Keratinocyte (primary cell): Measurements from ENCODE around the gene ATAD3A. TPM values are rescaled to one million over a fixed set of nuclear protein-coding genes. Genes with fewer than 3 reads are reported as not detected.

Experiments used
- DNase-seq: peaks from one replicate; pipeline ENCODE4 v3.0.0-alpha.2; 2011; ENCODE audit warnings: low read depth, missing footprints, low spot score
- FAIRE-seq: peaks from 2 replicates; lab custom pipeline; 2011; peaks lifted over from hg19 to GRCh38; lab: Jason Lieb, UNC
- H2AFZ ChIP-seq: 2 replicates; pipeline ENCODE4 v1.6.0; 2012; ENCODE audit warnings: low read length, control low read depth, inconsistent platforms; ENCODE audit not compliant: control insufficient read depth
- H3K27ac ChIP-seq: 2 replicates; pipeline ENCODE4 v1.5.1; 2011; ENCODE audit warnings: low read length; ENCODE audit not compliant: control insufficient read depth, insufficient read depth
- H3K27me3 ChIP-seq: 3 replicates; pipeline ENCODE4 v1.6.0; 2011; ENCODE audit warnings: low read length; ENCODE audit not compliant: control insufficient read depth, insufficient read depth; ENCODE audit errors: extremely low read depth
- H3K36me3 ChIP-seq, 2 experiments: 2 replicates in 1 of 2; 3 replicates in 1 of 2; pipeline ENCODE4 v1.5.1; 2011; ENCODE audit warnings: low read length in 2 of 2, mild to moderate bottlenecking in 1 of 2; ENCODE audit not compliant: control insufficient read depth in 2 of 2, insufficient read depth in 2 of 2; ENCODE audit errors: extremely low read depth in 1 of 2
- H3K4me1 ChIP-seq: 3 replicates; pipeline ENCODE4 v1.5.1; 2011; ENCODE audit warnings: low read length; ENCODE audit not compliant: control insufficient read depth, insufficient read depth; ENCODE audit errors: extremely low read depth
- H3K4me2 ChIP-seq: 3 replicates; pipeline ENCODE4 v1.6.0; 2011; ENCODE audit warnings: low read depth, low read length; ENCODE audit not compliant: control insufficient read depth, insufficient read depth; ENCODE audit errors: extremely low read depth
- H3K4me3 ChIP-seq, 3 experiments: fragments of 200-600 bp in 1 of 3; sonication (generic) in 1 of 3; 2 replicates in 2 of 3; 3 replicates in 1 of 3; pipeline ENCODE4 v1.5.1; 2011 to 2016; ENCODE audit warnings: low read length in 3 of 3, mild to moderate bottlenecking in 3 of 3, control low read depth in 2 of 3, inconsistent platforms in 1 of 3, low read depth in 1 of 3, mixed read lengths in 1 of 3, mixed run types in 1 of 3, moderate library complexity in 1 of 3; ENCODE audit not compliant: control insufficient read depth in 2 of 3, insufficient read depth in 2 of 3; ENCODE audit errors: extremely low read depth in 1 of 3
- H3K79me2 ChIP-seq: 2 replicates; pipeline ENCODE4 v1.6.0; 2012; ENCODE audit warnings: low read length; ENCODE audit not compliant: control insufficient read depth, insufficient read depth
- H3K9ac ChIP-seq: 3 replicates; pipeline ENCODE4 v1.6.0; 2011; ENCODE audit warnings: low read length; ENCODE audit not compliant: control insufficient read depth, insufficient read depth; ENCODE audit errors: extremely low read depth
- H3K9me1 ChIP-seq: 3 replicates; pipeline ENCODE4 v1.6.0; 2011; ENCODE audit warnings: low read length; ENCODE audit not compliant: control insufficient read depth, insufficient read depth; ENCODE audit errors: extremely low read depth
- H3K9me3 ChIP-seq: 2 replicates; pipeline ENCODE4 v1.5.1; 2012; ENCODE audit warnings: low read depth, low read length; ENCODE audit not compliant: control insufficient read depth
- H4K20me1 ChIP-seq: 3 replicates; pipeline ENCODE4 v1.6.0; 2011; ENCODE audit warnings: low read length; ENCODE audit not compliant: control insufficient read depth, insufficient read depth; ENCODE audit errors: extremely low read depth
- CTCF ChIP-seq, 3 experiments: IDR thresholded peaks in 1 of 3; conservative IDR thresholded peaks in 1 of 3; optimal IDR thresholded peaks in 1 of 3; 2 replicates in 2 of 3; 3 replicates in 1 of 3; pipeline versions ENCODE3 to v1.5.1; 2011; ENCODE audit warnings: low read length in 3 of 3, mild to moderate bottlenecking in 3 of 3, moderate library complexity in 2 of 3, control low read depth in 1 of 3, inconsistent platforms in 1 of 3; ENCODE audit not compliant: insufficient read depth in 2 of 3; ENCODE audit errors: extremely low read depth in 1 of 3
- EZH2 ChIP-seq: IDR thresholded peaks from one replicate; pipeline ENCODE4 v1.6.1; 2012; ENCODE audit warnings: inconsistent platforms, mild to moderate bottlenecking, low read length, moderate library complexity
- dilution Hi-C: fragments of 300-500 bp; cut with MboI; formaldehyde crosslinking; loops from one replicate; pipeline ENCODE4 v1.7.0; 2020; ENCODE audit warnings: low sequenced_read_pairs; ENCODE audit not compliant: extremely low pct_ligation_motif_present
- polyA plus RNA-seq, 5 experiments: library from polyadenylated mRNA; depleted of rRNA in 3 of 5; stranded (reverse) in 3 of 5; stranded (forward) in 1 of 5; unstranded in 1 of 5; fragments of >200 nt; gene quantifications; 1 replicate in 1 of 5; 2 replicates in 3 of 5; 3 replicates in 1 of 5; pipeline versions ENCODE4 v1.2.1 to v1.2.3, GENCODE V29; 2011 to 2012; ENCODE audit warnings: missing spikeins in 2 of 5, low read depth in 1 of 5, low replicate concordance in 1 of 5

The ATAD3A gene
- polyA plus RNA-seq, 1 donor (not counting 4 experiments of a cell fraction or from before 2014, with no cell fraction given) = 19.9 TPM

DNA sequence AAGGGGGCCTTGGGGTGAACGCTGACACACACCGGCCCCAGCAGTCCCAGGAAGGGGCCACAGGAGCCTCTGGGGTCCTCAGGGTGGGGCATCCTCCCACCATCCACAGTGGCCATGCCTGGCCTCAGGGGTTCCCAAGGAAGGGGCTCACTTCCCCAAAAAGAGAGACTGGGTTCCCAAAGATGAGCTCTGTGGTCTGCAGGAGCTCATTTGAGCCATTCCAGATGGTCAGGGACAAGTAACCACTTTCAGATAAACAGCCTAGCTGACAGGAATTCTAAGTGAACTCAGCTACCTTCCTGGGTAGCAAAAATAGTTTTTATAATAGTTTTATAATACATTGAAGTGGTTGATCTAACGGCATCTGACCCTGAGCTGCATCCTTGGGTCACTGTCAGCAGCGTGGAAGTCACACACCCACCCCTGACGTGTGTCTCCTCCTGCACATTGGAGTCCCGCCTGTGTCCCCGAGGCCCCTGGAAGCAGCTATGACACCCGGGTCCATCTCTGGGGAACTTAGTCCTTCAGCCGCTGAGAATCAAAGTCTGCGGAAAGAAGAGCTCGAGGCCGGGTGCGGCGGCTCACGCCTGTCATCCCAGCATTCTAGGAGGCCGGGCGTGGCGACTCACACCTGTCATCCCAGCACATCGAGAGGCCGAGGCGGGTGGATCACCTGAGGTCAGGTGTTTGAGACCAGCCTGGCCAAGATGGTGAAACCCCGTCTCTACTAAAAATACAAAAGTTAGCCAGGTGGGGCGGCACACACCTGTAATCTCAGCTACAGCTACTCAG lies 34.2 kb downstream of the ATAD3A start:
- TF ChIP-seq EZH2 (no peak), CTCF (optimal IDR thresholded peaks at IDR 0.05 in 1 of 3, IDR thresholded peaks at IDR 0.05 in 1 of 3, conservative IDR thresholded peaks at IDR 0.05 in 1 of 3; ENCODE audit: extremely low read depth in 1 of 3, insufficient read depth in 2 of 3, low read length in 3 of 3) (no peak)
- H3K4me3 ChIP-seq = no peak overlapping the region
- H3K79me2 ChIP-seq = peaks cover 14% of the 10 kb centered on the region
- no peak overlapping the region for H2AFZ ChIP-seq
- no peaks in the 10 kb centered on the region for H3K9me3 ChIP-seq
- no peak overlapping the region for H3K9ac ChIP-seq
- H3K27me3 ChIP-seq = no peaks in the 10 kb centered on the region
- no peak overlapping the region for H3K4me2 ChIP-seq
- H4K20me1 ChIP-seq = peaks cover 6% of the 10 kb centered on the region
- H3K27ac ChIP-seq = no peak overlapping the region
- no peak for FAIRE-seq
- no peak for DNase-seq
- dilution Hi-C loops = no loop called here
- H3K4me1 ChIP-seq = no peaks in the 10 kb centered on the region
- H3K36me3 ChIP-seq = peaks cover 9 to 35% of the 10 kb centered on the region in 2 experiments
- no peaks in the 10 kb centered on the region for H3K9me1 ChIP-seq

GRCh38 chr1:1547011-1547410 lies 35.0 kb downstream of the ATAD3A start:
- FAIRE-seq (no peak), DNase-seq (no peak)
- peaks cover 10% of the 10 kb centered on the region for H4K20me1 ChIP-seq
- no peaks in the 10 kb centered on the region for H3K9me1 ChIP-seq
- no peak overlapping the region for H3K4me2 ChIP-seq
- TF ChIP-seq CTCF (optimal IDR thresholded peaks at IDR 0.05 in 1 of 3, IDR thresholded peaks at IDR 0.05 in 1 of 3, conservative IDR thresholded peaks at IDR 0.05 in 1 of 3; ENCODE audit: extremely low read depth in 1 of 3, insufficient read depth in 2 of 3, low read length in 3 of 3) (no peak), EZH2 (no peak)
- dilution Hi-C loops = no loop called here
- H3K36me3 ChIP-seq = peaks cover 2 to 29% of the 10 kb centered on the region in 2 experiments
- H3K9me3 ChIP-seq = no peaks in the 10 kb centered on the region
- H3K4me1 ChIP-seq = no peaks in the 10 kb centered on the region
- no peak overlapping the region for H2AFZ ChIP-seq
- no peaks in the 10 kb centered on the region for H3K27me3 ChIP-seq
- peaks cover 23% of the 10 kb centered on the region for H3K79me2 ChIP-seq
- no peak overlapping the region for H3K4me3 ChIP-seq
- no peak overlapping the region for H3K9ac ChIP-seq
- H3K27ac ChIP-seq = no peak overlapping the region
